Measurements from ENCODE around the gene CSTB.

The CSTB gene

GRCh38 chr21:43735236-43736091, 40.6 kb downstream of the CSTB start:
- TF ChIP-seq, protein P1, sequence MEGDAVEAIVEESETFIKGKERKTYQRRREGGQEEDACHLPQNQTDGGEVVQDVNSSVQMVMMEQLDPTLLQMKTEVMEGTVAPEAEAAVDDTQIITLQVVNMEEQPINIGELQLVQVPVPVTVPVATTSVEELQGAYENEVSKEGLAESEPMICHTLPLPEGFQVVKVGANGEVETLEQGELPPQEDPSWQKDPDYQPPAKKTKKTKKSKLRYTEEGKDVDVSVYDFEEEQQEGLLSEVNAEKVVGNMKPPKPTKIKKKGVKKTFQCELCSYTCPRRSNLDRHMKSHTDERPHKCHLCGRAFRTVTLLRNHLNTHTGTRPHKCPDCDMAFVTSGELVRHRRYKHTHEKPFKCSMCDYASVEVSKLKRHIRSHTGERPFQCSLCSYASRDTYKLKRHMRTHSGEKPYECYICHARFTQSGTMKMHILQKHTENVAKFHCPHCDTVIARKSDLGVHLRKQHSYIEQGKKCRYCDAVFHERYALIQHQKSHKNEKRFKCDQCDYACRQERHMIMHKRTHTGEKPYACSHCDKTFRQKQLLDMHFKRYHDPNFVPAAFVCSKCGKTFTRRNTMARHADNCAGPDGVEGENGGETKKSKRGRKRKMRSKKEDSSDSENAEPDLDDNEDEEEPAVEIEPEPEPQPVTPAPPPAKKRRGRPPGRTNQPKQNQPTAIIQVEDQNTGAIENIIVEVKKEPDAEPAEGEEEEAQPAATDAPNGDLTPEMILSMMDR (IDR thresholded peaks at IDR 0.05) = no peak

GRCh38 chr21:43734928-43735229, 41.2 kb downstream of the CSTB start:
- TF ChIP-seq, protein P1 (IDR thresholded peaks at IDR 0.05) = no peak

GRCh38 chr21:43734131-43734927, 41.8 kb downstream of the CSTB start:
- TF ChIP-seq, protein P1 (IDR thresholded peaks at IDR 0.05) = no peak

DNA sequence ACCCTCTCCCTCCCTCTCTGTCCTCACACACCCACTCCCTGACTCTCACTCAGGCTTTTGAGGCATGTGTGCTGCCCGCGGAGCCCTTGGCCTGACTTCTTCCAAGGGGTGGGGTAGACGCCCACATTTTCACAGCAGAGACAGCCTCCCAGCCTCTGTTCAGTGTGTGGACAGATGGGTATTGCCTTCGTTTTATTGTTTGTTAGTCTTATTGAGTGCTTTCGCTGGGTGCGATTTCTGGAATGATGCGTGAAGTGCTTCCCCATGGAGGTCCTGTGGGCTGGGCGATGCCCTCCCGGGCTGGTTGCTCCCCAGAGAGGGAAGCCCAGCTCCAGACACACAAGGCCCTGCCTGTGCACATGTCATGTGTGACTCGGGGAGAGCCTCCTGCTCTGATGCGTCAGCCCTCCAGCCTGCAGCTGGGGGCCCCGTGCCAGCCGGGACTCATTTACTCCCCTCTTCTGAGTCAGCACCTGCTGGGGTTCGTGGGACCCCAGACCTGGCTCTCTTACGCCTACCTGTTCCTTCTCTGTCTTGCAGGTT, 42.5 kb downstream of the CSTB start:
- TF ChIP-seq, protein P1 (IDR thresholded peaks at IDR 0.05) = no peak

DNA sequence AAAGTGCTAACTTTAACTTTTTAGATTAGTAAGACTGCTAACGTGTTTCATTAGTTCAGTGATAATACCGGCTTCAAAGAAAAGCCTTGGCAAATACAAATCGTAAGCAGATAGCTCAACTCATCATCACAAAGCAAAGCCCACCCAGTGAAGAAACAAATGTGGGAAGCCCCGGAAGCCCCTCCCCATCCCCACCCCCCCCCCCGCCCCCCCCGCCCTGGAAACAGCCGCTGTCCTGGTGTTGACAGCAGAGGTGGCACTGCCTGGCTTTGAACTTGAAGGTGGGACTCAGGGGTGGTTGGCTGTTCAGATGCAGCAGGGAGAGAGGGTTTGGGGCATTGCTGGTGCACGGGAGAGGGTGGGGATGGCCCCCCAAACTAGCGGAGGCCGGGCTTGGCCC, 43.0 kb downstream of the CSTB start:
- TF ChIP-seq, protein P1 (IDR thresholded peaks at IDR 0.05) = no peak

GRCh38 chr21:43731891-43732711, 44.0 kb downstream of the CSTB start:
- TF ChIP-seq, protein P1 (IDR thresholded peaks at IDR 0.05) = no peak

- TF ChIP-seq, protein P1 (IDR thresholded peaks at IDR 0.05) = no peak
These were observed 44.6 kb downstream of the CSTB start for GRCh38 chr21:43731476-43731875.

All from LNCAP (cell line).